ENCODE data around the gene GRK4.

GRK4 gene

GRCh38 chr4:3073158-3074077 is 110.0 kb downstream of the GRK4 start:
- Histone ChIP-seq H3K27ac (ENCODE audit: low read depth, low read length) (peak overlapping the region; percentile 52), H3K79me2 (ENCODE audit: insufficient read depth, low read length) (peaks cover 35% of the 10 kb centered on the region), H3K9me2 (replicated peaks; ENCODE audit: insufficient read depth, low read length) (no peaks in the 10 kb centered on the region), H3K9me3 (ENCODE audit: insufficient read depth, low read length) (no peaks in the 10 kb centered on the region), H3K9ac (ENCODE audit: low read length) (peak overlapping the region; percentile 70), H3K4me3 (ENCODE audit: insufficient read depth, low read length, poor library complexity, severe bottlenecking) (peak overlapping the region; percentile 71), H2AFZ (ENCODE audit: low read depth, low read length, severe bottlenecking) (peak overlapping the region; percentile 91), H3K36me3 (ENCODE audit: low read length) (no peaks in the 10 kb centered on the region), H3K27me3 (ENCODE audit: low read length) (no peaks in the 10 kb centered on the region), H4K20me1 (ENCODE audit: low read depth, low read length) (no peaks in the 10 kb centered on the region; the same call in 1 of the 2 replicates), H3K4me2 (ENCODE audit: low read depth, low read length, poor library complexity, severe bottlenecking) (peak overlapping the region; percentile 83), H3F3A (ENCODE audit: insufficient read depth) (peaks cover 13% of the 10 kb centered on the region)
- TF ChIP-seq EZH2phosphoT487 (conservative IDR thresholded peaks at IDR 0.05; ENCODE audit: low read length) (no peak), CTCF (IDR thresholded peaks at IDR 0.05; ENCODE audit: insufficient read depth, low read length, poor library complexity, severe bottlenecking) (no peak)

GRCh38 chr4:3074078-3074845 is 110.9 kb downstream of the GRK4 start, which contains the start of the genes HTT and HTT-AS:
TSS of gene HTT (plus strand) at chr4:3074681. CDS start at chr4:3074826, 145 bp downstream.
TSS of gene HTT-AS (minus strand) at chr4:3074538.
- peak within 1 kb of the TSS; percentile 73 for H3K4me3 ChIP-seq (ENCODE audit: insufficient read depth, low read length, poor library complexity, severe bottlenecking)
- H3K9ac ChIP-seq (ENCODE audit: low read length) = peak within 1 kb of the TSS; percentile 79
- peaks cover 13% of the 10 kb centered on the region for H3F3A ChIP-seq (ENCODE audit: insufficient read depth)
- H3K27ac ChIP-seq (ENCODE audit: low read depth, low read length) = peak within 1 kb of the TSS; percentile 67
- TF ChIP-seq EZH2phosphoT487 (conservative IDR thresholded peaks at IDR 0.05; ENCODE audit: low read length) = no peak
- TF ChIP-seq CTCF (IDR thresholded peaks at IDR 0.05; ENCODE audit: insufficient read depth, low read length, poor library complexity, severe bottlenecking) = no peak
- H3K27me3 ChIP-seq (ENCODE audit: low read length) = no peaks in the 10 kb centered on the region
- peak within 1 kb of the TSS; percentile 91 for H2AFZ ChIP-seq (ENCODE audit: low read depth, low read length, severe bottlenecking)
- H3K36me3 ChIP-seq (ENCODE audit: low read length) = no peaks in the 10 kb centered on the region
- H3K79me2 ChIP-seq (ENCODE audit: insufficient read depth, low read length) = peaks cover 44% of the 10 kb centered on the region
- H3K9me2 ChIP-seq (replicated peaks; ENCODE audit: insufficient read depth, low read length) = no peaks in the 10 kb centered on the region
- H3K9me3 ChIP-seq (ENCODE audit: insufficient read depth, low read length) = no peaks in the 10 kb centered on the region
- no peaks in the 10 kb centered on the region; the same call in 1 of the 2 replicates for H4K20me1 ChIP-seq (ENCODE audit: low read depth, low read length)
- H3K4me2 ChIP-seq (ENCODE audit: low read depth, low read length, poor library complexity, severe bottlenecking) = peak within 1 kb of the TSS; percentile 83

GRCh38 chr4:3074846-3075651 is 111.7 kb downstream of the GRK4 start:
- peak overlapping the region; percentile 76 for H3K4me2 ChIP-seq (ENCODE audit: low read depth, low read length, poor library complexity, severe bottlenecking)
- H2AFZ ChIP-seq (ENCODE audit: low read depth, low read length, severe bottlenecking) = no peak overlapping the region
- no peak for TF ChIP-seq CTCF (IDR thresholded peaks at IDR 0.05; ENCODE audit: insufficient read depth, low read length, poor library complexity, severe bottlenecking)
- no peak for TF ChIP-seq EZH2phosphoT487 (conservative IDR thresholded peaks at IDR 0.05; ENCODE audit: low read length)
- peak overlapping the region; percentile 67 for H3K27ac ChIP-seq (ENCODE audit: low read depth, low read length)
- no peaks in the 10 kb centered on the region for H3K9me2 ChIP-seq (replicated peaks; ENCODE audit: insufficient read depth, low read length)
- peak overlapping the region; percentile 73 for H3K4me3 ChIP-seq (ENCODE audit: insufficient read depth, low read length, poor library complexity, severe bottlenecking)
- H3K79me2 ChIP-seq (ENCODE audit: insufficient read depth, low read length) = peaks cover 51% of the 10 kb centered on the region
- no peaks in the 10 kb centered on the region for H3K9me3 ChIP-seq (ENCODE audit: insufficient read depth, low read length)
- H4K20me1 ChIP-seq (ENCODE audit: low read depth, low read length) = no peaks in the 10 kb centered on the region; the same call in 1 of the 2 replicates
- no peaks in the 10 kb centered on the region for H3K27me3 ChIP-seq (ENCODE audit: low read length)
- peak overlapping the region; percentile 79 for H3K9ac ChIP-seq (ENCODE audit: low read length)
- H3F3A ChIP-seq (ENCODE audit: insufficient read depth) = peaks cover 13% of the 10 kb centered on the region
- H3K36me3 ChIP-seq (ENCODE audit: low read length) = no peaks in the 10 kb centered on the region
